VCaP (cell line): Measurements from ENCODE around the gene MYH4.

Source experiments
- H3K27ac ChIP-seq: fragments of 450-650 bp; 2 replicates; pipeline ENCODE4 v1.5.1; 2017
- CTCF ChIP-seq: fragments of 450-650 bp; conservative IDR thresholded peaks from 2 replicates; pipeline ENCODE4 v1.5.1; 2017; ENCODE audit warnings: mild to moderate bottlenecking, moderate library complexity

The MYH4 gene

GRCh38 chr17:10492004-10492403 is 22.6 kb upstream of the MYH4 start:
- H3K27ac ChIP-seq: no peak overlapping the region
- TF ChIP-seq CTCF: no peak

DNA sequence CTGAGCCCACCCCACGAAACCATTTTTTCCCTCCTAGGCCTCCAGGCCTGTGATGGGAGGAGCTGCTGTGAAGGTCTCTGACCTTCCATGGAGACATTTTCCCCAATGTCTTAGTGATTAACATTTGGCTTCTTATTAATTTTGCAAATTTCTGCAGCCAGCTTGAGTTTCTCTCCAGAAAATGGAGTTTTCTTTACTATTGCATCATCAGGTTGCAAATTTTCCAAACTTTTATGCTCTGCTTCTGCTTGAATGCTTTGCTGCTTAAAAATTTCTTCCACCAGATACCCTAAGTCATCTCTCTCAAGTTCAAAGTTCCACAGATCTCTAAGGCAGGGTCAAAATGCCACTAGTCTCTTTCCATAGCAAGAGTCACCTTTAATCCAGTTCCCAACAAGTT is 12.9 kb upstream of the MYH4 start:
- no peak for TF ChIP-seq CTCF
- H3K27ac ChIP-seq: no peak overlapping the region

DNA sequence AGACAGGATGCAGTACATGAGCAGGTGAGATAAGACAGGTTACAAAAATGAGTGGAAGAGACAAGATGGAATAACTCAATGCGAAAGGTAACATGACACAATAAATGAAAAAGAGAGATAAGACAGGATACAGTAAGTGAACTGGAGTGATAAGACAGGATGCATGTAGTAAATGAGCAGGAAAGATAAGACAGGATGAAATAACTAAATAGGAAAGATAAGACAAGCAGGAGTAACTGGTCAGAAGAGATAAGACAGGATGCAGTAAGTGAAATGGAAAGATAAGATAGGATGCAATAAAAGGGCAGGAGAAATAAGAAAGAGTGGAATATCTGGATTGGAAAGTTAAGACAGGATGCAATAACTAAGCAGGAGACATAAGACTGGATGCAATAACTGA is 8.3 kb upstream of the MYH4 start:
- no peak overlapping the region for H3K27ac ChIP-seq
- TF ChIP-seq CTCF: no peak

DNA sequence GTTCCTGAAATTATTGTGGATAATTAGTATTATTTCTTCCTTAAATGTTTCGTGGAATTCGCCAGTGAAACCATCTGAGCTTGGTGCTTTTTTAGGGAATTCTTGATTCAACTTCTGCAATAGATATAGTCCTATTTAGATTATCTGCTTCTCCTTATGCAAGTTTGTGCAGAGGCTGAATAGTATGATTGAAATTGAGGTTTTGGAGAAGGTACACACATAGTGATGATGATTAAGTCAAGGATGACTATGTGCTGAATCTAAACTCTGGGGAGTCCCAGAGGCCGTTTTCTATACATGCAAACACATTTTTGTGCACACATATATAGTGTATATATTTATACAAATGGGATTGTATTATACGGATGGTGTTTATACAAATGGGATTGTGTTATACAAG is 5.2 kb upstream of the MYH4 start:
- no peak overlapping the region for H3K27ac ChIP-seq
- no peak for TF ChIP-seq CTCF

GRCh38 chr17:10471858-10472257 is 2.5 kb upstream of the MYH4 start:
- no peak overlapping the region for H3K27ac ChIP-seq
- no peak for TF ChIP-seq CTCF

- H3K27ac ChIP-seq: no peak overlapping the region
- no peak for TF ChIP-seq CTCF
Measured at GRCh38 chr17:10463402-10463801, 6.0 kb downstream of the MYH4 start.

- no peak overlapping the region for H3K27ac ChIP-seq
- no peak for TF ChIP-seq CTCF
Measured at GRCh38 chr17:10460062-10460461, 9.3 kb downstream of the MYH4 start.

DNA sequence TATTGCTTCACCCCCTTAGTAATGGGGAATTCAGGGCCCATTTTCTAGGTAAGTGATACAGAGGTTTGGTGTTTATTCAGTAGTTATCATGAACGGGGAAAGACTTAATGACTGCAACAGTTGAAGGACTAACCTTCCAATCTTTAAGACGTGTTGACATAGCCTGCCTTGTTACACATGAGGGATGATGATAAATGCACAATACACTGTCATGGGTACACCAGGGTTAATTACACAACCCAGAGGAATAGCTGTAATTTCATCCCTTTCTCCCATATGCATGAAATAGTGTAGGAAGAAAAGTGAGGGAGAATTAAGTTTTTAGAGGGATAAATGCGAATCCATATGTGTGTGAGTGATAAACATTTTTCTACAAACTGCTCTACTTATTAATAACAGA is 10.7 kb downstream of the MYH4 start:
- TF ChIP-seq CTCF: no peak
- no peak overlapping the region for H3K27ac ChIP-seq
